ENCODE results near the gene NKAIN2. TPM values are rescaled to one million over a fixed set of nuclear protein-coding genes. Genes with fewer than 3 reads are reported as not detected.

The NKAIN2 gene
- total and polyA plus RNA-seq, 2 donors (not counting 3 experiments of a cell fraction or from before 2014, with no cell fraction given) = 0.03 TPM; not detected in 1

GRCh38 chr6:124738482-124738881 lies 934.8 kb downstream of the NKAIN2 start:
- Histone ChIP-seq H3K9me3 (replicated peaks; ENCODE audit: control insufficient read depth, insufficient read depth, low read length) (no peaks in the 10 kb centered on the region), H4K20me1 (replicated peaks; ENCODE audit: control insufficient read depth, extremely low read depth, insufficient read depth, low read length) (no peaks in the 10 kb centered on the region), H3K4me3 (replicated peaks in 1 of 3; ENCODE audit: insufficient read depth in 1 of 3, low read depth in 1 of 3, low read length in 3 of 3) (no peak overlapping the region), H3K9me1 (replicated peaks; ENCODE audit: control insufficient read depth, extremely low read depth, insufficient read depth, low read length) (no peaks in the 10 kb centered on the region), H3K4me1 (ENCODE audit: control insufficient read depth, extremely low read depth, insufficient read depth, low read length) (no peaks in the 10 kb centered on the region), H3K36me3 (ENCODE audit: control insufficient read depth in 2 of 2, extremely low read depth in 1 of 2, insufficient read depth in 2 of 2, low read length in 2 of 2) (no peaks in the 10 kb centered on the region), H3K27me3 (ENCODE audit: control insufficient read depth in 2 of 2, insufficient read depth in 2 of 2, low read length in 2 of 2) (no peaks in the 10 kb centered on the region), H3K27ac (ENCODE audit: insufficient read depth, low read depth, low read length) (no peak overlapping the region), H3K9ac (replicated peaks; ENCODE audit: extremely low read depth, insufficient read depth, low read length) (no peak overlapping the region), H3K4me2 (ENCODE audit: insufficient read depth, low read length) (no peak overlapping the region), H3K79me2 (ENCODE audit: control insufficient read depth, insufficient read depth, low read length) (no peaks in the 10 kb centered on the region), H2AFZ (ENCODE audit: low read depth, low read length) (no peak overlapping the region)
- dilution Hi-C loops (cut with MboI; ENCODE audit: extremely low pct_ligation_motif_present, low sequenced_read_pairs) = no loop called here
- BruUV-seq (replicated peaks) = no TSS peak
- intact Hi-C loops (cut with micrococcal nuclease) = no loop called here
- ChIA-PET CTCF (interaction anchor here (0.6 kb wide), 1 partner anchor 333 kb away, joined by 3 read pairs; no protein-coding TSS in a partner anchor), POLR2A (no interaction called here)
- no peak for TF ChIP-seq EZH2 (IDR thresholded peaks at IDR 0.05; ENCODE audit: borderline replicate concordance, low read depth, low read length, severe bottlenecking)
- TF ChIP-seq MYC (IDR thresholded peaks at IDR 0.05; ENCODE audit: low read depth, low read length) = no peak
- TF ChIP-seq JUN (IDR thresholded peaks at IDR 0.05; ENCODE audit: borderline replicate concordance, insufficient read depth, insufficient read length, low read depth) = no peak
- TF ChIP-seq POLR2A (IDR thresholded peaks at IDR 0.05; ENCODE audit: low read depth, low read length) = no peak
- no peak for TF ChIP-seq FOS (IDR thresholded peaks at IDR 0.05; ENCODE audit: borderline replicate concordance, insufficient read depth, low read length)
- no peak for TF ChIP-seq GATA2 (IDR thresholded peaks at IDR 0.05; ENCODE audit: insufficient read depth, insufficient read length, low read depth, low read length)
- TF ChIP-seq MAX (IDR thresholded peaks at IDR 0.05; ENCODE audit: insufficient read depth, insufficient read length) = no peak
- TF ChIP-seq CTCF (IDR thresholded peaks at IDR 0.05; ENCODE audit: extremely low read depth in 1 of 2, insufficient read depth in 1 of 2, low read depth in 1 of 2, low read length in 2 of 2) = no peak
- TF ChIP-seq POLR2AphosphoS5 (IDR thresholded peaks at IDR 0.05; ENCODE audit: insufficient read depth, low read depth, low read length) = no peak
- FAIRE-seq = no peak
- no peak for DNase-seq (ENCODE audit: low read depth, low spot score)
